GM21526 (cell line): ENCODE measurements around the gene CREB3L1.

Experiments used
- ATAC-seq: cut with Tn5 transposase; IDR thresholded peaks from one replicate; pipeline ENCODE4 v1.9.1; 2021; ENCODE audit warnings: moderate library complexity; ENCODE audit not compliant: unreplicated experiment, low FRiP score

The CREB3L1 gene

GRCh38 chr11:46271875-46272815 is 5.3 kb upstream of the CREB3L1 start:
- ATAC-seq: no peak

GRCh38 chr11:46272816-46273427 is 4.5 kb upstream of the CREB3L1 start:
- ATAC-seq: no peak

- no peak for ATAC-seq
These were observed 3.8 kb upstream of the CREB3L1 start for GRCh38 chr11:46273511-46274205.

GRCh38 chr11:46275964-46276641 is 1.4 kb upstream of the CREB3L1 start:
- no peak for ATAC-seq

DNA sequence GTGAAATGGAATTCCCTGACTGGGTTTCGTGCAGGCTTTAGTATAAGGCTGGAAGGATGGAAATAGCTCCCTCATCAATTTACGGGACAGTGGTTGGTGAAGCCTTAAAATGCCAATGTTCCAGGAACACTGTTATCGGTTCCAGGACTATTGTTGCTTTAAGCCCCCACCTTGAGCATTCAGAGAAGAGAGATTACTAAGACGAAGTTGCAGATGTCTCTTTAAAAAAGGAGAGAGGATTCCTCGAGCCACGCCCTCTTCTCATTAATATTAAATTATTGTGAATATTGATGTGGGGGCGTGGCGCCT is 195 bp upstream of the CREB3L1 start:
- no peak for ATAC-seq

DNA sequence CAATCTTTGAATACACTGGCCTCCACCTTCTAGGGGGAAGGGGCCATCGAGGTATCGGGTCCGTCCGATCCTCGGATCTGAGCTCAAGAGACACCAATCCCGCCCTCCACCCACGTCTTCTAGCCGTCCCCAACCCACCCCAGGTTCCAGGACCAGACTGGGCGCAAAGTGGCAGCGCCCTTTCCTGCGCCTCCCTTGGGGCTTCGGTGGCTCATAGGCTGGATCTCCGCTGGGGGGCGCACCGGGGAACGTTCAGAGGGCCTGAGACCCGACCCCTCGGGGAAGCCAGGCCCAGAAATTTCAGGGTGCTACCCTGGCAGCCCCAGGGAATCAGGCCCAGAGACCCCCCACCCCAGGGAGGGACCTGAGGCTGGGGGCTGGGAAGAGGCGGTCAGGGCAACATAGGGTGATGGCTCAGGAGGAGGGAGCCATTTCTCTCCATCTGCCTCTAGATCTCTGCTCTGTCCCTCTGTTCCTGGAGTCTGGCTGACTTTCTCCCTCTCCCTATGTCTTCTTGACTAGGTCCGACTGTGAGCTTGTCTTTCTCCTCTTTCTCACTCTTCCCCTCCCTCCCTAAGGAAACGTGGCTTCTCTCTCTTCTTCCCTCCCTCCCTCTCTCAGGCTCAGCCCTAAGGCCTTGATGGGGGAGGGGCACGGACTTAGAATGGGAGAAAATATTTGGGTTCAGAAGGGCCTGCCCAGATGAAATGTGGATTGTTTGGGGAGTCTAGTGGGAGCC is 1.1 kb downstream of the CREB3L1 start:
- ATAC-seq: no peak

DNA sequence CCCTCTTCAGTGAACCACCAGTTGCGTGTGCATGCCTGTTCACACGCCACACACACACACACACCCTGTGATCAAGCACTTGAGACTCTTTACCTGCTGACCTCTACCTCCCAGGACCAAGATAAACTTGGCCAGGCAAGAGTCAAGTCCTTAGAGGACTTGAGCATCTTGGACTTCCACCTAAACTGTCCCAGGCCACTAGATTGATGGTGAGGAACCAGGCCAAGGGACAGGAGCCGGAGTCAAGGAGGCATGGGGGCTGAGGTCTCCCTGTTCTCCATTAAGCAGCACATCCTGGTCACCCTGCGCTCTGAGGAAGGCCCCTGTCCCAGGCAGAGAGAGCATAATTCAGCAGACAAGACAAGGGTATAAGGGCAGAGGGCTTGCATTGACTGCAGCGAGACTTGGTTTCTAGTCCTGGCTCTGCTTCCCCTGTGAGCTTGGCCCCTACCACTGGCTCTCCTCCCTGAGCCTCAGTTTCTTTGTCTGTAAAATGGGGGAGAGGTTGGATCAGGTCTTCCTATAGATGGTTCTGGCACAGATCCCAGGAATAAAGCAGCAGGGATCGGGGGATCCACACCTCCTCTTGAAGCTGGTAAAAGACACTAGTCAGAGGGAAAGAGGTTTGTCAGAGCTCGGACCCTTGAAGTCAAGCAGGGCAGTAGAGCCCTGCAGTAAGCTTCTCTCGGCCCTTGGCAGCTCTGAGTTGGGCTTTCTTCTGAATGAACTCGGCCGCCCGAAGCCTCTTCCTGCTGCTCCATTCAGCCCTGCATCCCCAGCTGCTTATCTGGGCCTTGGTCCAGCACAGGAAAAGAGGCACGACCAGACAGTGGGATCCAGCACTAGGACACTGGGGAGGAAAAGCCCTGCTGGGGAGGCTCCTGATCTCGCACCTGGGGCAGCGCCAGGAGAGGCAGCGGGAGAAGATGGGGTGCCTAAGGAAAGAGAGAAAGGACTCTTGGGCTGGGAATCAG is 2.0 kb downstream of the CREB3L1 start:
- no peak for ATAC-seq

- ATAC-seq: no peak
These were observed 3.2 kb downstream of the CREB3L1 start for GRCh38 chr11:46280706-46281105.

DNA sequence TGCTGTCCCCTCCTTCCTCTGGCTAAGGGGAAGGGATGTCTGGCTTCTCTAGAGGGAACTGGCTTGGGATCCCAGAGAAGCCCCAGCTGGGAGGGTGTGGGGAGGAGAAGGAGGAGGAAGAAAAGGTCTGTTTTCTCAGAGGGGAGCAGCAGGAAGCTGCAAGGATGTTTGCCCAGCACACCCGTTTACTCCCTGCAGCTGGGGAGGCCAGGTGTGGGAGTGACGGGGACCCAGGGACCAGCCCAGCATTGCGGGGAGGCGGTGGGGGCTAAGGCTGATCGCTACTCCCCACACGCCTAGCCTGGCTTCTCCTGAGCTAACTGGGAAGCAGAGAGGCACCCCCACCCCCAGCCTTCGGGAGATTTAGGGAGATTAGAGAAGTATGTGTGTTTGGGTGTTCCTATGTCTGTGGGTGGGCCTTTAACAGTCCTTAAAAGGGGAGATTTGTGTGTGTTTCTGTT is 3.9 kb downstream of the CREB3L1 start:
- ATAC-seq: no peak

DNA sequence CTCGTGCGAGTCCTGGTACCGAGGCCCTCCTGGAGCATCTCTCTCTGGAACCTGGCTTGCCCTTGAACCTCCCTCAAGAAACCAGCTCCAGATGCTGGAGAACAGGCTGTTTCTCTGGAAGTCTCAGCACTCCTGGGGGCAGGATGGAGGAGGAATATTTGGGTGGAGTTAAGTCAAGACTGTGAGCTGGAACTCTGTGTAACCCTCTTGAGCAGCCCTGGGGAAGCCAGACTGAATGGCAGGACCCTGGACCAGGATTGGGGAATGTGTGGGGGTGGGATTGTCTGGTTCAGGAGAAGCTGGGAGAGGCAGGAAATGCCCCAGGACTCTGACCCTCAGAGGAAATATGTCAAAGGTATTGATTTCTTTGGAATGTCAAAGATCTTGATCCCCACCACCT is 7.7 kb downstream of the CREB3L1 start:
- ATAC-seq: no peak

DNA sequence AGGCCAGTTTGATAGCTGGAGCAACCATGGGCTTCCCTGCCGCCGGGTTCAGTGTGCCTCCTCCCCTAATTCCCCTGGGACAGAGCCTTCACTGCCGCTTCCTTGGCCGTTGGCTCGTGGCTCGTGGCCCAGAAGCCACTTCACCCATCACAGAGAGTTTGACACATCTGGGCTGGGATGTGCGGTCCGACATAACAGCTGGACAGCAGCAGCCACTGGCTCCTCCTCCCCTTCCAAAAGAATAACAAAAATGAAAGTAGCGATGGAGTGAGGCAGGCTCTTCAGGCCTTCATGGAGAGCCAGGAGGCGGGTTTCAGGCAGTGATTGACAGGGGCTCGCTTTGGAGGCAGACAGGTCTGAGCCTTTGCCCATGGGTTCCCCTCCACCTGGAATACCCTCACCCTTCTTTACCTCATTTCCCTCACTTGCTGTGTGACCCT is 8.2 kb downstream of the CREB3L1 start:
- no peak for ATAC-seq

GRCh38 chr11:46286789-46287188 is 9.3 kb downstream of the CREB3L1 start:
- no peak for ATAC-seq

DNA sequence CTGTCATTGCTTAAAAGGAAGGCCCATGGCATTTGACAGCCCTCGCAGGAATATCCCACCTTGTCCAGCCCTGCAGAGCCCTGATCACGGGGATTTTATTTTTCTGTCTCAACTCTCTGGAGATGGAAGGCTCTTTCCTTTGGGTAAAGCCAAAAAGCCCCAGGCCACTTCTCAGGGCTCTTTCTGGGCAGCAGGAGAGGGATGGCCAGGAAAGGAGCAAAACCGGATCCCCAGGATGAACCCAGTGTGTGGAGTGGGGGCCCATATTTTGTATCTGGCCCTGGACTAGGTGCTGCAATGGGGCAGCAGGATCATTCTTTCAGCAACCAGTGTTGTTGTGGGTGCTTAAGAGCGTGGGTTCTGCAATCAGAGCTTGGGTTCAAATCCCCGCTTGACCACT is 11.0 kb downstream of the CREB3L1 start:
- no peak for ATAC-seq

DNA sequence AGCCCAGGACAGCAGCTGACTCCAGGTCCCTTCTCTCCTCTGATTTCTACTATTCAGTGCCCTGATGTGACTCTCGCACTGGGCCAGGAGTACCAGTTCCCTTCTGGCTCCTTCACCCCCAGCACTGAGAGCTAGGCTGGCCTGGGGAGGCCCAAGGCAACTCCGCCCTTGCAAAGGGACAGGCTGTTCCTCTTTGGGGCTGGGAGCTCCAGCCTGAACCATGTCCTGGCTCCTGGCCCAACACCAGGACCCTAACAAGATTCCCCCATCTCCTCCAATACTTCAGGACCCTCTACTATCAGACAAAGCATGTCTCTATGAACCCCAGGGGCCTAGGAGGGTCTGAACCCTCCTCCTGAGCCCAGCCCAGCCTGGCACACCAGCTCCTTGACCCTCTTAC is 12.5 kb downstream of the CREB3L1 start:
- ATAC-seq: no peak

GRCh38 chr11:46290598-46291309 is 13.3 kb downstream of the CREB3L1 start:
- no peak for ATAC-seq

GRCh38 chr11:46291441-46292150 is 14.1 kb downstream of the CREB3L1 start:
- ATAC-seq: no peak

- no peak for ATAC-seq
These were observed 15.6 kb downstream of the CREB3L1 start for GRCh38 chr11:46293066-46293465.

- no peak for ATAC-seq
These were observed 16.2 kb downstream of the CREB3L1 start for GRCh38 chr11:46293641-46294103.
